PC-9 (cell line): ENCODE measurements around the gene POMGNT2. TPM values are rescaled to one million over a fixed set of nuclear protein-coding genes. Genes with fewer than 3 reads are reported as not detected.

Source experiments
- BruUV-seq: library from RNA; stranded (reverse); fragments of 400-500 nt; replicated peaks from 2 replicates; lab custom pipeline; 2021; lab: Mats Ljungman, UMichigan
- CTCF ChIA-PET: fragments of 300-600 bp; sonication (Branson Sonifier 250); formaldehyde crosslinking; loops from one replicate; lab custom pipeline; 2022; ENCODE audit warnings: antibody characterized with exemption; lab: Charles Lee
- POLR2A ChIA-PET: fragments of 300-600 bp; sonication (Branson Sonifier 250); formaldehyde crosslinking; loops from one replicate; lab custom pipeline; 2022; ENCODE audit warnings: antibody characterized with exemption; ENCODE audit not compliant: unreplicated experiment; lab: Charles Lee
- DNase-seq, 2 experiments: peaks; one replicate each; pipeline versions ENCODE4 v3.0.0 to v3.0.0-alpha.2; 2015 to 2022; ENCODE audit warnings: mixed read lengths in 1 of 2
- H2AFZ ChIP-seq: fragments of 200-600 bp; sonication (generic); 2 replicates; pipeline ENCODE4 v1.8.1; 2017; ENCODE audit warnings: antibody characterized with exemption
- H3F3A ChIP-seq: fragments of 200-600 bp; sonication (generic); 2 replicates; pipeline ENCODE4 v1.8.1; 2017; ENCODE audit warnings: antibody characterized with exemption, mild to moderate bottlenecking, low read depth; ENCODE audit not compliant: insufficient read depth
- H3K27ac ChIP-seq: fragments of 200-600 bp; sonication (generic); 2 replicates; pipeline ENCODE4 v1.6.1; 2016; ENCODE audit warnings: mixed run types
- H3K27me3 ChIP-seq: fragments of 200-600 bp; sonication (generic); 2 replicates; pipeline ENCODE4 v1.6.1; 2016; ENCODE audit warnings: low read depth, mixed run types; ENCODE audit not compliant: insufficient read depth
- H3K36me3 ChIP-seq: fragments of 200-600 bp; sonication (generic); 2 replicates; pipeline ENCODE4 v1.6.1; 2016; ENCODE audit warnings: low read depth, mixed run types
- H3K4me1 ChIP-seq: fragments of 200-600 bp; sonication (generic); replicated peaks from 2 replicates; pipeline ENCODE4 v1.6.1; 2016; ENCODE audit warnings: mixed run types; ENCODE audit not compliant: insufficient read depth
- H3K4me2 ChIP-seq: fragments of 200-600 bp; sonication (generic); 2 replicates; pipeline ENCODE4 v1.6.1; 2017; ENCODE audit warnings: mixed run types
- H3K4me3 ChIP-seq: fragments of 200-600 bp; sonication (generic); 2 replicates; pipeline ENCODE4 v1.6.1; 2016; ENCODE audit warnings: mixed run types
- H3K79me2 ChIP-seq: fragments of 200-600 bp; sonication (generic); 2 replicates; pipeline ENCODE4 v1.6.1; 2017; ENCODE audit warnings: low read depth, mixed run types
- H3K9me2 ChIP-seq: fragments of 200-600 bp; sonication (generic); 2 replicates; pipeline ENCODE4 v1.8.1; 2017; ENCODE audit warnings: mild to moderate bottlenecking; ENCODE audit not compliant: insufficient read depth
- H3K9me3 ChIP-seq: fragments of 200-600 bp; sonication (generic); 2 replicates; pipeline ENCODE4 v1.8.1; 2016; ENCODE audit warnings: low read depth; ENCODE audit not compliant: insufficient read depth
- H4K20me1 ChIP-seq: fragments of 200-600 bp; sonication (generic); 2 replicates; pipeline ENCODE4 v1.8.1; 2017; ENCODE audit not compliant: insufficient read depth
- CTCF ChIP-seq: fragments of 200-600 bp; sonication (generic); conservative IDR thresholded peaks from 2 replicates; pipeline ENCODE4 v1.6.1; 2017; ENCODE audit warnings: mixed run types, antibody characterized with exemption, mild to moderate bottlenecking, moderate library complexity
- EZH2 ChIP-seq: fragments of 200-600 bp; sonication (generic); IDR thresholded peaks from 2 replicates; pipeline ENCODE4 v1.8.0; 2017; ENCODE audit warnings: antibody characterized with exemption, low read depth
- intact Hi-C: fragments of 100-400 bp; cut with micrococcal nuclease; formaldehyde crosslinking; loops from one replicate; pipeline ENCODE4 v1.10.0; 2022; ENCODE audit not compliant: unreplicated experiment
- total RNA-seq: library from RNA; stranded (reverse); gene quantifications from 2 replicates; pipeline ENCODE4 v1.2.3, GENCODE V29; 2021

Gene POMGNT2
- total RNA-seq, 1 experiment from 2014 or later, result 17.2 TPM

- CTCF ChIA-PET, result no interaction called here
- peak in 1 of 2 experiments; percentile 9 for DNase-seq
These were observed 62.7 kb downstream of the POMGNT2 start for GRCh38 chr3:43043071-43043766.

GRCh38 chr3:43041517-43041916 lies 64.4 kb downstream of the POMGNT2 start:
- Histone ChIP-seq H3K4me3 (no peak overlapping the region), H3K27ac (no peak overlapping the region), H3K4me1 (no peaks in the 10 kb centered on the region), H3F3A (no peaks in the 10 kb centered on the region), H4K20me1 (no peaks in the 10 kb centered on the region), H3K36me3 (no peaks in the 10 kb centered on the region), H3K79me2 (no peaks in the 10 kb centered on the region), H2AFZ (no peak overlapping the region), H3K9me2 (no peaks in the 10 kb centered on the region; the same call in 1 of the 2 replicates), H3K9me3 (no peaks in the 10 kb centered on the region), H3K4me2 (no peak overlapping the region), H3K27me3 (no peaks in the 10 kb centered on the region)
- POLR2A ChIA-PET, result no interaction called here
- CTCF ChIA-PET, result no interaction called here
- no TSS peak for BruUV-seq
- TF ChIP-seq CTCF (no peak), EZH2 (no peak)
- intact Hi-C loops, result no loop called here
- DNase-seq, result no peak

More at GRCh38 chr3:43043071-43043766, 62.7 kb downstream of the POMGNT2 start:
- no peak overlapping the region for H3K4me2 ChIP-seq
- no peaks in the 10 kb centered on the region for H3K9me3 ChIP-seq
- H3K27ac ChIP-seq, result no peak overlapping the region
- no peak overlapping the region for H2AFZ ChIP-seq
- no peaks in the 10 kb centered on the region for H3K79me2 ChIP-seq
- TF ChIP-seq EZH2, result no peak
- no peak for TF ChIP-seq CTCF
- POLR2A ChIA-PET, result no interaction called here
- no peaks in the 10 kb centered on the region; the same call in 1 of the 2 replicates for H3K9me2 ChIP-seq
- H3K36me3 ChIP-seq, result no peaks in the 10 kb centered on the region
- no peaks in the 10 kb centered on the region for H3K4me1 ChIP-seq
- H3K27me3 ChIP-seq, result no peaks in the 10 kb centered on the region
- no peaks in the 10 kb centered on the region for H3F3A ChIP-seq
- intact Hi-C loops, result no loop called here
- H3K4me3 ChIP-seq, result no peak overlapping the region
- no peaks in the 10 kb centered on the region for H4K20me1 ChIP-seq
- no TSS peak for BruUV-seq

GRCh38 chr3:43038010-43038409 lies 67.9 kb downstream of the POMGNT2 start:
- Histone ChIP-seq H2AFZ (no peak overlapping the region), H3K79me2 (no peaks in the 10 kb centered on the region), H3K9me3 (no peaks in the 10 kb centered on the region), H3K27ac (no peak overlapping the region), H3K4me3 (no peak overlapping the region), H3F3A (no peaks in the 10 kb centered on the region), H3K4me2 (no peak overlapping the region), H3K4me1 (no peaks in the 10 kb centered on the region), H3K9me2 (no peaks in the 10 kb centered on the region; the same call in 1 of the 2 replicates), H3K36me3 (no peaks in the 10 kb centered on the region), H4K20me1 (no peaks in the 10 kb centered on the region), H3K27me3 (no peaks in the 10 kb centered on the region)
- CTCF ChIA-PET, result no interaction called here
- no TSS peak for BruUV-seq
- POLR2A ChIA-PET, result no interaction called here
- intact Hi-C loops, result no loop called here
- TF ChIP-seq CTCF, result no peak
- no peak for TF ChIP-seq EZH2
- no peak for DNase-seq
